ACHN (cell line): ENCODE measurements around the gene YIPF6.

ENCODE experiments used
- DNase-seq: peaks from one replicate; pipeline ENCODE4 v3.0.0-alpha.2; 2015
- in situ Hi-C: cut with HindIII; loops from 2 replicates; pipeline ENCODE4 v1.10.0; 2017; ENCODE audit warnings: low sequenced_read_pairs, low pct_ligation_motif_present, low pct_unique_long_range_greater_than_20kb

Gene YIPF6

GRCh38 chrX:68571610-68572311 is 72.9 kb downstream of the YIPF6 start:
- peak; percentile 48 for DNase-seq

GRCh38 chrX:68574240-68574639 is 75.4 kb downstream of the YIPF6 start:
- in situ Hi-C loops = no loop called here
- no peak for DNase-seq

More at GRCh38 chrX:68571610-68572311, 72.9 kb downstream of the YIPF6 start:
- in situ Hi-C loops = no loop called here

GRCh38 chrX:68579810-68580209 is 81.0 kb downstream of the YIPF6 start:
- DNase-seq = no peak
- in situ Hi-C loops = no loop called here

GRCh38 chrX:68584221-68584620 is 85.4 kb downstream of the YIPF6 start:
- no peak for DNase-seq
- in situ Hi-C loops = no loop called here
